Activated CD8-positive, alpha-beta memory T cell treated with anti-CD3 and anti-CD28 coated beads for 36 hours (primary cell): Measurements from ENCODE around the gene KRABD2.

Source experiments
- CTCF ChIA-PET: fragments of 350-600 bp; sonication (Branson Sonifier 250); formaldehyde crosslinking; loops from one replicate; lab custom pipeline; 2021; ENCODE audit warnings: antibody characterized with exemption; lab: Charles Lee
- POLR2A ChIA-PET: fragments of 350-600 bp; sonication (Branson Sonifier 250); formaldehyde crosslinking; loops from one replicate; lab custom pipeline; 2021; ENCODE audit warnings: antibody characterized with exemption; lab: Charles Lee

The KRABD2 gene

DNA sequence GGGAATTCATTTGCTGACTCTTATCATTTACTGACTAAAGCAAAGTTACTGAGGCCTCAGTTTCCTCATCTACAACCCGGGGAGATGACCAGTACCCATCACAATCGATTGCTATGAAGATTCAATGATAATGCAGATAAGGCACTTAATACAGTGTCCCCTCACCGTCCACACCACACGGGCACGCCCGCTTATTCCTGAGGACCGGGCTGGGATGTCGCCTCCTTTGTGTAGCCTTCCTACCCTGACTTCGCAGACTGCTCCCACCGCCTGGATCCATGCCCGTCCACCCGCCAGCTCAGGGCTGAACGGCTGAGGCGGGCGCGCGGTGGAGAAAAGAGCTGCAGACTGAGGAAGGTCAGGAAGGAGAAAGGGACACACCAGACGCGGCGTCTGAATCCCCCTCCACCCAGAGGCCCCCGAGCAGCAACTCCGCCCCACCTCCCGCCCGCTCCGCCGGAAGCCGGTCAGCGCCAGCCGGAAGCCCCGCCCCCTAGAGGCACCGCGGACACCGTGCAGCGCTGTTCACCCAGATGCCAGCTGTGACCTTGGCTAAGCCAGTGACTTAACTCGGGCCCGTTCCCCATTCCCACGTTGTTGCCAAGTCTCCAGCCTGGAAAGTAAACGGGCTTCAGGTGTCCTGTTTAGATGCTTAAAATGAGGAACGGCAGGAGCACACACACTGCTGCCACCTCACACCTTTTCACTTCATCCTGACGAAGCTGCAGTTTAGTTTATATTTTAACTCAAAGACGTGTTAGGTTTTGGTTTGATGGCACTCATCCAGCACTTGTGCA, at the start of gene KRABD2:
TSS of gene KRABD2 (minus strand) at position 434 of the 797 bp plus-strand sequence.
- ChIA-PET POLR2A (interaction anchor here (0.8 to 1.3 kb wide), 4 partner anchors 41 to 60 kb away, joined by 3 to 5 read pairs (median 4); partner anchors contain the start of gene NDEL1), CTCF (interaction anchor here (0.9 to 1.5 kb wide), 7 partner anchors 16 to 83 kb away, joined by 3 to 6 read pairs (median 3); partner anchors contain the start of gene SLC25A35)

- ChIA-PET POLR2A (no interaction called here), CTCF (interaction anchor here (1.0 kb wide), 1 partner anchor 11 kb away, joined by 4 read pairs; no protein-coding TSS in a partner anchor)
These were observed 45.1 kb upstream of the KRABD2 start for GRCh38 chr17:8421571-8421970.

DNA sequence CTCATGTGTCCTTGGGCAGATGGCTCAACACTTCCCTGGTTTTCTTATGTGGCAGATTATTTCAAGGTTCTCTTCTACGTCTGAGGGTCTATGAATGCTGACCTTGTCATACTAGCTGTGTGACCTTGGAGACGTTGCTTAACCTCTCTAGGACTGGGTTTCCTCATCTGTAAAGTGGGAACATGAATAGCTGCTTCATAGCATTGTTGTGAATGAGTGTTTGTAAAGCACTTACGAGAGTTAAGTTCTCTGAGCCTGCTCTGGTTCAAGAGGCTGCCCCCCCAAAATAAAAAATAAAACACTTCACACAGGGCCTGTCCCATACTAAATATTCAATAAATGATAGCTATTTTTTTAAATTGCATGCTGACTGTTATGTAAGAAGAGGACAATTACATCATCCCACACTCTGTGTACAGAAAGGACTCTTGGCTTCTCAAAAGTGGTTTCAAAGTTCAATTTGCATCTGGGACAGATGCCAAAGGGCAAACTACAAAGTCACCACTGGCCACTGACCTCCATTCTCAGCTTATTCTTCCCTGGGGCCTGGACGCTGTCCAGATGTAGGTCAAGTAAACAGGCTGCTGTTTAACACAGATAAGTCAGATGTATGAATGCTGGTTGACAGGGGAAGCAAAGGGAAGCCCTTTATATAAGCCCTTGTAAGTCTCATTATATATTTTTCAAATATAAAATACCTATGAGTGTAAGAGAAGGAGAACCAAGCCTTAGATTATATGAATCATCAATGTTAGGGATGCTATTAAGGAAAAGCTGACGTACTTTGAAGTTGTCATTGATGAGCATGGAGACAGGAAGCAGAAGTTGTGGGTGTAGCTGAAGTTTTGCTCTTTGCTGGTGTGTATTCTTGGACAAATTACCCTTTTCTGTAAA, 43.8 kb upstream of the KRABD2 start:
- CTCF ChIA-PET, result interaction anchor here (1.0 kb wide), 1 partner anchor 10 kb away, joined by 4 read pairs; no protein-coding TSS in a partner anchor
- POLR2A ChIA-PET, result no interaction called here

GRCh38 chr17:8419305-8419704, 42.8 kb upstream of the KRABD2 start:
- POLR2A ChIA-PET, result no interaction called here
- CTCF ChIA-PET, result no interaction called here

- ChIA-PET CTCF (no interaction called here), POLR2A (no interaction called here)
These were observed 42.0 kb upstream of the KRABD2 start for GRCh38 chr17:8418471-8418870.

GRCh38 chr17:8417806-8418205, 41.3 kb upstream of the KRABD2 start:
- POLR2A ChIA-PET, result no interaction called here
- CTCF ChIA-PET, result no interaction called here

DNA sequence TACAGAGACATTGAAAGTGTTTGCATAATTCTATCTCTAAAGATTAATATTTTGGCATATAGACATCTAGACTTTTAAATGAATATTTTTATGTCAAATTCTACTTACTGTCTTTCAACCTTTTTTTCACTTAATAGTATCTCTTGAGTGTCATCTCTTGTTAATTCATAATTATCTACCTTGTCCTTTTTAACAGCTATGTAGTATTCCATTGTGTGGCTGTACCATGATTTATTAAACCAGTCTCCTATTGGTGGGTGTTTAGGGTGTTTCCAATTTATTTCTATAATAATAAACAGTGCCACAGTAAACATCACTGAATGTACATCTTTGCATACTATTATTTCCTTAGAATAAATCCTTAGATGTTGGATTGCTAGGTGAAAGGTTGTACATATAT, 37.4 kb upstream of the KRABD2 start:
- POLR2A ChIA-PET, result no interaction called here
- CTCF ChIA-PET, result interaction anchor here (1.0 kb wide), 1 partner anchor 20 kb away, joined by 3 read pairs; no protein-coding TSS in a partner anchor

- ChIA-PET CTCF (interaction anchor here (1.0 kb wide), 1 partner anchor 19 kb away, joined by 3 read pairs; no protein-coding TSS in a partner anchor), POLR2A (no interaction called here)
These were observed 36.8 kb upstream of the KRABD2 start for GRCh38 chr17:8413328-8413727.

GRCh38 chr17:8412089-8412488, 35.6 kb upstream of the KRABD2 start:
- ChIA-PET CTCF (interaction anchor here (3.3 kb wide), 1 partner anchor 334 kb away, joined by 20 read pairs; no protein-coding TSS in a partner anchor), POLR2A (no interaction called here)

GRCh38 chr17:8410883-8411238, 34.4 kb upstream of the KRABD2 start:
- ChIA-PET POLR2A (no interaction called here), CTCF (interaction anchor here (1.2 to 3.3 kb wide), 8 partner anchors 10 to 587 kb away, joined by 3 to 20 read pairs (median 4); no protein-coding TSS in a partner anchor)

- ChIA-PET POLR2A (no interaction called here), CTCF (interaction anchor here (0.7 to 3.3 kb wide), 14 partner anchors 11 to 588 kb away, joined by 3 to 20 read pairs (median 3); no protein-coding TSS in a partner anchor)
These were observed 33.7 kb upstream of the KRABD2 start for GRCh38 chr17:8409966-8410882.

DNA sequence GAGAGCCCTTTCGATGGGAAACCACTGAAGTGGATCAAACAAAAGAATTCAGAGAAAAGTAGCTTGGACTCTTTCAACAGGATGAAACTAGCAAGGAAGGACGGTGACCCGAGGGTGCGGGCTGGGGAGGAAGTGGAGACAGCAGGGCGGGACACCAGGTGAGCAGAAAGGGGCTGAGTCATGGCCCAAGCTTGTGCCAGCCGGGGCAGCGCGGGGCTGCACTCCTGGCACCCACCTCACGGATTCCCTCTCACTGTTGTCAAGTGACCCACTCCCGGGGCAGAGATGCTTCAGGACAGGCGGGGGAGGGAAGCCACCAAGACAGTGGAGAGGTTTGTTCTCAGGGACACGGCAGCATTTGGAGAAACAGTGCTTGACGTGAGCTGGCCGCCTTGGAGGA, 31.9 kb upstream of the KRABD2 start:
- ChIA-PET POLR2A (no interaction called here), CTCF (interaction anchor here (1.0 kb wide), 1 partner anchor 590 kb away, joined by 3 read pairs; no protein-coding TSS in a partner anchor)

GRCh38 chr17:8406174-8406573, 29.7 kb upstream of the KRABD2 start:
- ChIA-PET POLR2A (no interaction called here), CTCF (interaction anchor here (0.7 kb wide), 1 partner anchor 20 kb away, joined by 3 read pairs; no protein-coding TSS in a partner anchor)

- POLR2A ChIA-PET, result no interaction called here
- CTCF ChIA-PET, result no interaction called here
These were observed 29.1 kb upstream of the KRABD2 start for GRCh38 chr17:8405499-8406016.

DNA sequence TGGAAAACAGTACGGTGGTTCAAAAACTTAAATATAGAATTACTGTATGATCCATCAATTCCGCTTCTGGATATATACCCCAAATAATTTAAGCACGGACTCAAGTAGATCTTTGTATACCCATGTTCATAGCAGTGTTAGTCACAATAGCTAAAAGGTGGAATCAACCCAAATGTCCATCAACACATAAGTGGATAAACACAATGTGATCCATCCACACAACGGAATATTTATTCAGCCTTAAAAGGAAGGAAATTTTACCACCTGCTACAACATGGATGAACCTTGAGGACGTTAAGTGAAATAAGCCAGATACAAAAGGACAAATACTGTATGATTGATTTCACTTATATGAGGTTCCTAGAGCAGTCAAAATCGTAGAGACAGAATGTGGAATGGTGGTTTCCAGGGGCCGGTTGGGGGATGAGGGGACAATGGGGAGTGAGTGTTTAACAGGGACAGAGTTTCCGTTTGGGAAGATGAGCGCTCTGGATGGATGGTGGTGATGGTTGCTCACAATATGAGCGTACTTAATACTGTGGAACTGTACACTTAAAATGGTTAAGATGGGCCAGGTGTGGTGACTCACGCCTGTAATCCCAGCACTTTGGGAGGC, 26.5 kb upstream of the KRABD2 start:
- ChIA-PET POLR2A (no interaction called here), CTCF (interaction anchor here (1.2 kb wide), 1 partner anchor 19 kb away, joined by 3 read pairs; no protein-coding TSS in a partner anchor)

DNA sequence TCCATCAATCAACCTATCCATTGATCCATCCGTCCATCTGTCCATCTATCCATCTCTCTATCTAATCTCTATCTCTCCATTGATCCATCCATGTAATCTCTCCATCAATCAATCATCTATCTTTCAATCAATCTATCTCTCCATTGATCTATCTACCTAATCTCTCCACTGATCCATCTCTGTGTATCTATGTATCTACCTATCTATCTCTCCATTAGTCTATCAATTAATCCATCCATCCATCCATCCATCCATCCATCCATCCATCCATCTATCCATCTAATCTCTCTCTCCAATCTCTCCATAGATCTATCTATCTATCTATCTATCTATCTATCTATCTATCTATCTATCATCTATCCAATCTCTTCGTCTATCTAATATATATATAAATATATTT, 24.6 kb upstream of the KRABD2 start:
- CTCF ChIA-PET, result no interaction called here
- POLR2A ChIA-PET, result no interaction called here

DNA sequence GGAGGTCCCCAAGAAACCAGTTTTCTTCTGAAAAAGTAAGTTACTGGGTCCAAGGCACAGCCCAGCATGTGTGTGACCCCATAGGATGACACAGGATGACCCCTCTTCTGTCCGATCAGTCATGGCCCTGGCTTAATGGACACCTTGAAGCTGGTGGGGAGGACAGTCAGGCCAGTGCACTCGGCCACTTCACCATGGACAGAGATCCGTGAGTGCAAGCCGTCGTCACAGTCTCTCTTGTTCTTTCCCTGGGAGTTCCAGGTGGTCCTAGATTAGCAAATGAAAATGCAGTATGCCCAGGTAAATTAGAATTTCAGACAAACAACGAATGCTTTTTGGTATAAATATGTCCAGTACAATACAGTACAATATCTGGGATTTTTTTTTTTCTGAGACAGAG, 22.5 kb upstream of the KRABD2 start:
- CTCF ChIA-PET, result no interaction called here
- POLR2A ChIA-PET, result no interaction called here

- POLR2A ChIA-PET, result no interaction called here
- CTCF ChIA-PET, result interaction anchor here (1.0 to 1.3 kb wide), 2 partner anchors 10 to 388 kb away, joined by 3 read pairs; no protein-coding TSS in a partner anchor
These were observed 21.1 kb upstream of the KRABD2 start, which contains the start of gene RNF222 for GRCh38 chr17:8397636-8398035. Gene RNF222, minus strand, starts transcription at chr17:8397827. Its CDS starts 4,366 bp downstream, at chr17:8393461.
